Measurements from ENCODE around the gene SMPD4. TPM values are rescaled to one million over a fixed set of nuclear protein-coding genes. Genes with fewer than 3 reads are reported as not detected.
"Not testable (repeated sequence)": the region's sequence is repeated elsewhere in the genome, so short reads cannot be mapped to it uniquely, and the experiment has no call there.

Gene SMPD4
- total and polyA plus RNA-seq, 4 donors, result 27.3 to 46.4 (median 28.6) TPM

DNA sequence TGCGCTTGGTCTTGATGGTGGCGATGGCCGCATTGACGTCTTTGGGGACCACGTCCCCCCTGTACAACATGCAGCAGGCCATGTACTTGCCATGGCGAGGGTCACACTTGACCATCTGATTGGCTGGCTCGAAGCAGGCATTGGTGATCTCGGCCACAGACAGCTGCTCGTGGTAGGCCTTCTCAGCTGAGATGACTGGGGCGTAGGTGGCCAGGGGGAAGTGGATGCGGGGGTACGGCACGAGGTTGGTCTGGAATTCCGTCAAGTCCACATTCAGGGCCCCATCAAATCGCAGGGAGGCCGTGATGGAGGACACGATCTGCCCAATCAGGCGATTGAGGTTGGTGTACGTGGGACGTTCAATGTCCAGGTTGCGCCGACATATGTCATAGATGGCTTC, 12.4 kb upstream of the SMPD4 start:
- not testable (repeated sequence) for H3K4me3 ChIP-seq; H3K27me3 ChIP-seq (ENCODE audit: control insufficient read depth in 3 of 3, insufficient read depth in 3 of 3, low read length in 2 of 3); H3K4me1 ChIP-seq (ENCODE audit: control insufficient read depth in 5 of 5, insufficient read depth in 5 of 5, low read length in 5 of 5); ATAC-seq (ENCODE audit: insufficient read depth, low FRiP score); H3K9ac ChIP-seq (ENCODE audit: insufficient read depth in 1 of 2, low read length in 2 of 2); DNase-seq; H3K27ac ChIP-seq (ENCODE audit: low read depth in 1 of 2, low read length in 1 of 2); H3K9me3 ChIP-seq (ENCODE audit: control insufficient read depth in 4 of 4, insufficient read depth in 3 of 4, low read length in 3 of 4); H3K36me3 ChIP-seq (ENCODE audit: control insufficient read depth in 4 of 4, insufficient read depth in 4 of 4, low read length in 4 of 4)
- WGBS, 2 donors, result 89 to 91% methylated on average over 22 of the region's 22 CpGs

DNA sequence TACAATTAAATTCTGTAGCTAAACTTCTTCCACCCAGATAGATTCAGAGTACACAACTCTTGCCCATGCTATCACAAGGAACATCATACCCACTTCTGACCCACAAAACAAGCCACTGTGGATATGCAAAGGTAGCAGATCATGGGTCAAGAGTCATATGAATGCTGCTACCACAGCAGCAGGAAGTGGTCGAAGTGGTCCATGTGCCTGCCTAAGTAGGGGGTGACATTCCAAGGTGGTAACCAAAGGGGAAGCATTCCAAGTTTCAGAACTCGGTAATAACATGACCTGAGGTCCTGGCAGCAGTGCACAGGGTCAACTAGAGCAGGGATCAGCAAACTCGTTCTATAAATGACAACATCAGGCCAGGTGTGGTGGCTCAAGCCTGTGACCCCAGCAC, 11.0 kb upstream of the SMPD4 start:
- H3K27me3 ChIP-seq (ENCODE audit: control insufficient read depth in 3 of 3, insufficient read depth in 3 of 3, low read length in 2 of 3); H3K4me1 ChIP-seq (ENCODE audit: control insufficient read depth in 5 of 5, insufficient read depth in 5 of 5, low read length in 5 of 5); H3K9ac ChIP-seq (ENCODE audit: insufficient read depth in 1 of 2, low read length in 2 of 2); DNase-seq; ATAC-seq (ENCODE audit: insufficient read depth, low FRiP score); H3K4me3 ChIP-seq; H3K9me3 ChIP-seq (ENCODE audit: control insufficient read depth in 4 of 4, insufficient read depth in 3 of 4, low read length in 3 of 4); H3K36me3 ChIP-seq (ENCODE audit: control insufficient read depth in 4 of 4, insufficient read depth in 4 of 4, low read length in 4 of 4); H3K27ac ChIP-seq (ENCODE audit: low read depth in 1 of 2, low read length in 1 of 2): not testable (repeated sequence)
- 80 to 85% methylated on average over 3 of the region's 3 CpGs for WGBS, 2 donors

- H3K4me1 ChIP-seq (ENCODE audit: control insufficient read depth in 5 of 5, insufficient read depth in 5 of 5, low read length in 5 of 5); H3K9ac ChIP-seq (ENCODE audit: insufficient read depth in 1 of 2, low read length in 2 of 2); ATAC-seq (ENCODE audit: insufficient read depth, low FRiP score); H3K4me3 ChIP-seq; DNase-seq; H3K27ac ChIP-seq (ENCODE audit: low read depth in 1 of 2, low read length in 1 of 2); H3K27me3 ChIP-seq (ENCODE audit: control insufficient read depth in 3 of 3, insufficient read depth in 3 of 3, low read length in 2 of 3); H3K9me3 ChIP-seq (ENCODE audit: control insufficient read depth in 4 of 4, insufficient read depth in 3 of 4, low read length in 3 of 4); H3K36me3 ChIP-seq (ENCODE audit: control insufficient read depth in 4 of 4, insufficient read depth in 4 of 4, low read length in 4 of 4): not testable (repeated sequence)
- 90 to 94% methylated on average over 6 of the region's 6 CpGs for WGBS, 2 donors
Measured at GRCh38 chr2:130191319-130191718, 9.9 kb upstream of the SMPD4 start.

DNA sequence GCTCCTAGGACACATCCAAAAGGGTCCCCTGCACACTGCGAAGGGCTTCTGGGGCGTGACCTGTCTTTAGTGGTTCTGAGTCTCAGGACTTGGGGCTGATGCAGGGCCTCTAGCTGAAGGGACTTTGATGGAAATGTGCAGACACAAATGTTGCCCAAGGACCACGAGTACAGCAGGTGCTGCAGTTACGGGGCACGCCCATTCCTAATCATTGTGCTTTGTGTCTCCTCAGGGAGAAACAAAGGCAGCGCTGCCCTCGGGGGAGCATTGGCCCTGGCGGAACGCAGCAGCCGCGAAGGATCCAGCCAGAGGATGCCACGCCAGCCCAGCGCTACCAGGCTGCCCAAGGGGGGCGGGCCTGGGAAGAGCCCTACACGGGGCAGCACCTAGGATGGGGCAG, 8.8 kb upstream of the SMPD4 start:
- Histone ChIP-seq H3K9me3 (ENCODE audit: control insufficient read depth in 4 of 4, insufficient read depth in 3 of 4, low read length in 3 of 4) (peaks cover 0 to 2% (median 0%) of the 10 kb centered on the region in 4 donors), H3K4me1 (ENCODE audit: control insufficient read depth in 5 of 5, insufficient read depth in 5 of 5, low read length in 5 of 5) (no peaks in the 10 kb centered on the region), H3K27ac (ENCODE audit: low read depth in 1 of 2, low read length in 1 of 2) (no peak overlapping the region), H3K27me3 (ENCODE audit: control insufficient read depth in 3 of 3, insufficient read depth in 3 of 3, low read length in 2 of 3) (no peaks in the 10 kb centered on the region), H3K36me3 (ENCODE audit: control insufficient read depth in 4 of 4, insufficient read depth in 4 of 4, low read length in 4 of 4) (peaks cover 0 to 4% (median under 1%) of the 10 kb centered on the region in 4 donors), H3K9ac (ENCODE audit: insufficient read depth in 1 of 2, low read length in 2 of 2) (no peak overlapping the region), H3K4me3 (no peak overlapping the region)
- DNase-seq (no peak), ATAC-seq (ENCODE audit: insufficient read depth, low FRiP score) (no peak)
- 89 to 97% methylated on average over 15 of the region's 15 CpGs for WGBS, 2 donors
- TF ChIP-seq CTCF (IDR thresholded peaks at IDR 0.05; ENCODE audit: control extremely low read depth, extremely low read depth), result no peak

GRCh38 chr2:130188958-130189357, 7.6 kb upstream of the SMPD4 start:
- DNase-seq; H3K9ac ChIP-seq (ENCODE audit: insufficient read depth in 1 of 2, low read length in 2 of 2); H3K4me3 ChIP-seq; H3K36me3 ChIP-seq (ENCODE audit: control insufficient read depth in 4 of 4, insufficient read depth in 4 of 4, low read length in 4 of 4); H3K27me3 ChIP-seq (ENCODE audit: control insufficient read depth in 3 of 3, insufficient read depth in 3 of 3, low read length in 2 of 3); H3K9me3 ChIP-seq (ENCODE audit: control insufficient read depth in 4 of 4, insufficient read depth in 3 of 4, low read length in 3 of 4); H3K4me1 ChIP-seq (ENCODE audit: control insufficient read depth in 5 of 5, insufficient read depth in 5 of 5, low read length in 5 of 5); ATAC-seq (ENCODE audit: insufficient read depth, low FRiP score); H3K27ac ChIP-seq (ENCODE audit: low read depth in 1 of 2, low read length in 1 of 2): not testable (repeated sequence)
- 85% methylated on average over 4 of the region's 4 CpGs for WGBS, 2 donors

DNA sequence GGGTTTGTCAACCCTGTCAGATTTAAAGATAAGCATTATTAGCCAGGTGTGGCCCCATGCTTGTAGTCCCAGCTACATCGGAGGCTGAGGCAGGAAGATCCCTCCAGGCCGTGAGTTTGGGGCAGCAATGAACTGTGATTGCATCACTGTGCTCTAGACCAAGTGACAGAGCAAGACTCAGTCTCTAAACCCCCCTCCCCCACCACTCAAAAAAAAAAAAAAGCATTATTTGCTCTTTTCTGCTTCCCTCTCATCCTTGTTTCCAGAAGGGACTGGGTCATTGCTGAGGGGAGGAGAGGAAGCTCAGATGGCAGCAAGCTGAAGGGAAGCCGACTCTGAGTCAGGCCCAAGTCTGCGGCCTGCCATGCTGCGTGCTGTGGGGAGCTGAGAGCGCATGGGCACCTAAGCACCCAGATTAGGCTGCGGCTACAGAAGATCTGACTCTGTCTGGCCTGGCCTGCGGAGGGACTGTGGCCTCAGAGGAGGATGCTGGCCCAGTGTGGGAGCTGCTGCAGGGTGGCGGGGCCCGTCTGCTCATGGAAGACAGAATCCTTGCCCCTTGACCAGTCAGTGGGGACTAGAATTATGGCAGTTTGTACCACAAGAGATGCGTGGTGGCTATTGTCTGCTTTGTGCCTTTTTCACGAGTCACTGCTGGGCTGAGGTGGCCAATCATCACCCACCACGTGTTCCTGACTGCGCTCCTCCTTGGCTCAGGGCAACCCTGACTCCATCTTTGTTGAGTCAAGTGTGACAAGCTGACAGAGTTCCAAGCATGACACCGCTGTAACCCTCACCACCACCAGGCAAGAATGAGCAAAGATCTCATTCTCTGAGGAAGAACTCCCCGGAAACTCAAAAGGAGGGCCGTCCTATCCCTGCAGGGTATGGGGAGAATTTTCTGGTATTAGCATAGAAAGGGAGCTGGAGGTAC, 6.7 kb upstream of the SMPD4 start:
- not testable (repeated sequence) for ATAC-seq (ENCODE audit: insufficient read depth, low FRiP score); H3K9me3 ChIP-seq (ENCODE audit: control insufficient read depth in 4 of 4, insufficient read depth in 3 of 4, low read length in 3 of 4); H3K9ac ChIP-seq (ENCODE audit: insufficient read depth in 1 of 2, low read length in 2 of 2); DNase-seq; H3K27ac ChIP-seq (ENCODE audit: low read depth in 1 of 2, low read length in 1 of 2); H3K27me3 ChIP-seq (ENCODE audit: control insufficient read depth in 3 of 3, insufficient read depth in 3 of 3, low read length in 2 of 3); H3K4me1 ChIP-seq (ENCODE audit: control insufficient read depth in 5 of 5, insufficient read depth in 5 of 5, low read length in 5 of 5); H3K36me3 ChIP-seq (ENCODE audit: control insufficient read depth in 4 of 4, insufficient read depth in 4 of 4, low read length in 4 of 4); H3K4me3 ChIP-seq
- WGBS, 2 donors, result 92 to 93% methylated on average over 17 of the region's 17 CpGs
